Activated CD8-positive, alpha-beta T cell treated with anti-CD3 and anti-CD28 coated beads for 36 hours (primary cell): ENCODE measurements around the gene LTBP4. TPM values are rescaled to one million over a fixed set of nuclear protein-coding genes. Genes with fewer than 3 reads are reported as not detected.
A peak's percentile ranks its signal among the peaks of the same experiment; 100 is the strongest.

Experiments
- ATAC-seq: fragments of 200-7000 bp; cut with Tn5 transposase; one replicate; pipeline ENCODE4 v1.10.0; 2021; ENCODE audit warnings: mild to moderate bottlenecking, moderate library complexity
- CTCF ChIA-PET: fragments of 350-600 bp; sonication (Branson Sonifier 250); formaldehyde crosslinking; loops from one replicate; lab custom pipeline; 2021; ENCODE audit warnings: antibody characterized with exemption; lab: Charles Lee
- POLR2A ChIA-PET: fragments of 350-600 bp; sonication (Branson Sonifier 250); formaldehyde crosslinking; loops from one replicate; lab custom pipeline; 2021; ENCODE audit warnings: antibody characterized with exemption; lab: Charles Lee
- DNase-seq: peaks from one replicate; pipeline ENCODE4 v3.0.0-alpha.2; 2020
- H3K27ac Mint-ChIP-seq: one replicate; pipeline ENCODE4 v1.8.0; 2021; ENCODE audit warnings: mild to moderate bottlenecking, mixed read lengths
- H3K27me3 Mint-ChIP-seq: one replicate; pipeline ENCODE4 v1.8.0; 2021; ENCODE audit warnings: mixed read lengths
- H3K36me3 Mint-ChIP-seq: one replicate; pipeline ENCODE4 v1.8.0; 2021; ENCODE audit warnings: low read depth, mixed read lengths
- H3K4me1 Mint-ChIP-seq: one replicate; pipeline ENCODE4 v1.8.0; 2021; ENCODE audit warnings: low read depth, mixed read lengths
- H3K4me3 Mint-ChIP-seq: one replicate; pipeline ENCODE4 v1.8.0; 2021; ENCODE audit warnings: mild to moderate bottlenecking, moderate library complexity, mixed read lengths
- H3K9me3 Mint-ChIP-seq: one replicate; pipeline ENCODE4 v1.8.0; 2021; ENCODE audit warnings: mixed read lengths
- CTCF ChIP-seq: fragments of 200-600 bp; IDR thresholded peaks from one replicate; pipeline ENCODE4 v1.8.0; 2022; ENCODE audit warnings: antibody characterized with exemption, mild to moderate bottlenecking
- intact Hi-C: fragments of 100-400 bp; cut with micrococcal nuclease; formaldehyde crosslinking; loops from one replicate; pipeline ENCODE4 v1.10.0; 2022
- total RNA-seq, 2 experiments: library from RNA; stranded (reverse); gene quantifications; one replicate each; pipeline ENCODE4 v1.2.3, GENCODE V29; 2021

LTBP4 gene
- total RNA-seq, 2 experiments from 2014 or later, result 117 to 121 TPM

- H3K9me3 Mint-ChIP-seq, result no peaks in the 10 kb centered on the region
- no peak for TF ChIP-seq CTCF
- intact Hi-C loops, result no loop called here
- no peaks in the 10 kb centered on the region for H3K36me3 Mint-ChIP-seq
- peak overlapping the region; percentile 51 for H3K27ac Mint-ChIP-seq
- DNase-seq (peak; percentile 98), ATAC-seq (peak; percentile 96)
- peaks cover 10% of the 10 kb centered on the region for H3K4me1 Mint-ChIP-seq
- peak overlapping the region; percentile 48 for H3K4me3 Mint-ChIP-seq
- POLR2A ChIA-PET, result interaction anchor here (1.2 to 1.5 kb wide), 3 partner anchors 11 to 34 kb away, joined by 4 to 7 read pairs (median 4); no protein-coding TSS in a partner anchor
- CTCF ChIA-PET, result interaction anchor here (1.0 to 2.7 kb wide), 16 partner anchors 9 to 431 kb away, joined by 3 to 19 read pairs (median 4); no protein-coding TSS in a partner anchor
- H3K27me3 Mint-ChIP-seq, result peaks cover 28% of the 10 kb centered on the region
Measured at GRCh38 chr19:40570313-40571004, 30.7 kb upstream of the LTBP4 start.

- ChIA-PET POLR2A (interaction anchor here (0.9 to 1.5 kb wide), 3 partner anchors 12 to 128 kb away, joined by 4 to 7 read pairs (median 4); no protein-coding TSS in a partner anchor), CTCF (interaction anchor here (1.0 to 2.7 kb wide), 16 partner anchors 9 to 431 kb away, joined by 3 to 19 read pairs (median 4); no protein-coding TSS in a partner anchor)
- H3K4me3 Mint-ChIP-seq, result peak overlapping the region; percentile 48
- TF ChIP-seq CTCF, result no peak
- H3K36me3 Mint-ChIP-seq, result no peaks in the 10 kb centered on the region
- intact Hi-C loops, result no loop called here
- H3K4me1 Mint-ChIP-seq, result peaks cover 11% of the 10 kb centered on the region
- no peak for DNase-seq
- no peak for ATAC-seq
- no peaks in the 10 kb centered on the region for H3K9me3 Mint-ChIP-seq
- peaks cover 25% of the 10 kb centered on the region for H3K27me3 Mint-ChIP-seq
- peak overlapping the region; percentile 27 for H3K27ac Mint-ChIP-seq
Measured at GRCh38 chr19:40571005-40571318, 30.2 kb upstream of the LTBP4 start.

GRCh38 chr19:40571831-40572495, 29.2 kb upstream of the LTBP4 start:
- ChIA-PET CTCF (interaction anchor here (1.8 to 2.7 kb wide), 3 partner anchors 23 to 31 kb away, joined by 9 to 17 read pairs (median 13); no protein-coding TSS in a partner anchor), POLR2A (interaction anchor here (0.9 kb wide), 1 partner anchor 129 kb away, joined by 4 read pairs; no protein-coding TSS in a partner anchor)
- no peak for DNase-seq
- no peak overlapping the region for H3K27ac Mint-ChIP-seq
- H3K4me1 Mint-ChIP-seq, result peaks cover 12% of the 10 kb centered on the region
- TF ChIP-seq CTCF, result no peak
- H3K36me3 Mint-ChIP-seq, result no peaks in the 10 kb centered on the region
- intact Hi-C loops, result no loop called here
- peaks cover 19% of the 10 kb centered on the region for H3K27me3 Mint-ChIP-seq
- no peaks in the 10 kb centered on the region for H3K9me3 Mint-ChIP-seq
- ATAC-seq, result no peak
- H3K4me3 Mint-ChIP-seq, result no peak overlapping the region

- Mint-ChIP-seq H3K27ac (no peak overlapping the region), H3K4me3 (no peak overlapping the region), H3K9me3 (no peaks in the 10 kb centered on the region), H3K4me1 (peaks cover 23% of the 10 kb centered on the region), H3K36me3 (peaks cover 8% of the 10 kb centered on the region), H3K27me3 (no peaks in the 10 kb centered on the region)
- ATAC-seq (no peak), DNase-seq (no peak)
- POLR2A ChIA-PET, result interaction anchor here (1.1 to 1.5 kb wide), 2 partner anchors 10 to 18 kb away, joined by 3 to 5 read pairs; no protein-coding TSS in a partner anchor
- CTCF ChIA-PET, result interaction anchor here (0.7 to 1.0 kb wide), 3 partner anchors 24 to 59 kb away, joined by 3 to 4 read pairs (median 3); no protein-coding TSS in a partner anchor
- intact Hi-C loops, result no loop called here
- TF ChIP-seq CTCF, result no peak
Measured at GRCh38 chr19:40575326-40575725, 25.8 kb upstream of the LTBP4 start.
